GM06990 (cell line): ENCODE data around the gene SRRM1.
"Not testable (repeated sequence)": the region's sequence is repeated elsewhere in the genome, so short reads cannot be mapped to it uniquely, and the experiment has no call there.

ENCODE experiments used
- DNase-seq: peaks from one replicate; pipeline ENCODE4 v3.0.0-alpha.2; 2011; ENCODE audit not compliant: insufficient read length; ENCODE audit errors: extremely low read depth
- H3K27me3 ChIP-seq: replicated peaks from 2 replicates; pipeline ENCODE4 v1.6.0; 2011; ENCODE audit warnings: low read length; ENCODE audit not compliant: control insufficient read depth, insufficient read depth
- H3K36me3 ChIP-seq: 2 replicates; pipeline ENCODE4 v1.5.1; 2011; ENCODE audit warnings: low read length; ENCODE audit not compliant: control insufficient read depth, insufficient read depth
- H3K4me3 ChIP-seq: replicated peaks from 2 replicates; pipeline ENCODE4 v1.5.1; 2011; ENCODE audit warnings: low read depth, mild to moderate bottlenecking, control low read depth, low read length
- TF ChIP-seq, protein P1 (sequence below): IDR thresholded peaks from 2 replicates; pipeline ENCODE4 v1.5.1; 2011; ENCODE audit warnings: low read length, control low read depth, mild to moderate bottlenecking, inconsistent platforms; ENCODE audit not compliant: insufficient read depth, poor library complexity, severe bottlenecking

The SRRM1 gene

DNA sequence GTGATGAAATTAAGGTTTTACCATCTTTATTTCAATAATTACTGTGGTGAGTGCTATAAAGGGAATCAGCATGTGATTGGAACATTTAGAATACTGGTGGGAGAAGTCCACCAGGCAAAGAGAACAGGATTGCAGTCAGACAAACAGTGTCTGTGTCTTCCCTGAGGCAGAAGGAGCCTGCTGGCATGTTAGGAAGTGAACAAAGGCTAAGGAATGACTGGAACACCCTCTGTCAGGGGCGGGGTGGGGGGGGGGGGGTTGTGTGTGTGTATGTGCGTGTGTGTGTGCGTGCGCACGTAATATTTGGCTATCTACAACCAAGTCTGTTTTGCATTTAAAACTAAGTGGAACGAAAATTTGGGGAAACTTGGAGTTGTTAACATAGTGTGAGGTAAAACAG lies 30.2 kb downstream of the SRRM1 start:
- no peak overlapping the region for H3K4me3 ChIP-seq
- H3K36me3 ChIP-seq, result peaks cover 11% of the 10 kb centered on the region
- TF ChIP-seq, protein P1, sequence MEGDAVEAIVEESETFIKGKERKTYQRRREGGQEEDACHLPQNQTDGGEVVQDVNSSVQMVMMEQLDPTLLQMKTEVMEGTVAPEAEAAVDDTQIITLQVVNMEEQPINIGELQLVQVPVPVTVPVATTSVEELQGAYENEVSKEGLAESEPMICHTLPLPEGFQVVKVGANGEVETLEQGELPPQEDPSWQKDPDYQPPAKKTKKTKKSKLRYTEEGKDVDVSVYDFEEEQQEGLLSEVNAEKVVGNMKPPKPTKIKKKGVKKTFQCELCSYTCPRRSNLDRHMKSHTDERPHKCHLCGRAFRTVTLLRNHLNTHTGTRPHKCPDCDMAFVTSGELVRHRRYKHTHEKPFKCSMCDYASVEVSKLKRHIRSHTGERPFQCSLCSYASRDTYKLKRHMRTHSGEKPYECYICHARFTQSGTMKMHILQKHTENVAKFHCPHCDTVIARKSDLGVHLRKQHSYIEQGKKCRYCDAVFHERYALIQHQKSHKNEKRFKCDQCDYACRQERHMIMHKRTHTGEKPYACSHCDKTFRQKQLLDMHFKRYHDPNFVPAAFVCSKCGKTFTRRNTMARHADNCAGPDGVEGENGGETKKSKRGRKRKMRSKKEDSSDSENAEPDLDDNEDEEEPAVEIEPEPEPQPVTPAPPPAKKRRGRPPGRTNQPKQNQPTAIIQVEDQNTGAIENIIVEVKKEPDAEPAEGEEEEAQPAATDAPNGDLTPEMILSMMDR, result no peak
- no peak for DNase-seq
- no peaks in the 10 kb centered on the region for H3K27me3 ChIP-seq

DNA sequence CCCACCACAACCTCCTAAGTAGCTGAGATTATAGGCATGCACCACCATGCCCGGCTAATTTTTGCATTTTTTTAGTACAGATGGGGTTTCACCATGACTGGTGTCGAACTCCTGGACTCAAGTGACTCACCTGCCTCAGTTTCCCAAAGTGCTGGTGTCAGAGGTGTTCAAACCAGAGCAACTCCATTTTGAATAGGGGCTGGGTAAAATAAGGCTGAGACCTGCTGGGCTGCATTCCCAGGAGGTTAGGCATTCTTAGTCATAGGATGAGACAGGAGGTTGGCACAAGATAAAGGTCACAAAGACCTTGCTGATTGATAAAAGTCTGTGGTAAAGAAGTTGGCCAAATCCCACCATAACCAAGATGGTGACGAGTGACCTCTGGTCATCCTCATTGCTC lies 35.3 kb downstream of the SRRM1 start:
- H3K36me3 ChIP-seq, H3K27me3 ChIP-seq, H3K4me3 ChIP-seq, DNase-seq: not testable (repeated sequence)

DNA sequence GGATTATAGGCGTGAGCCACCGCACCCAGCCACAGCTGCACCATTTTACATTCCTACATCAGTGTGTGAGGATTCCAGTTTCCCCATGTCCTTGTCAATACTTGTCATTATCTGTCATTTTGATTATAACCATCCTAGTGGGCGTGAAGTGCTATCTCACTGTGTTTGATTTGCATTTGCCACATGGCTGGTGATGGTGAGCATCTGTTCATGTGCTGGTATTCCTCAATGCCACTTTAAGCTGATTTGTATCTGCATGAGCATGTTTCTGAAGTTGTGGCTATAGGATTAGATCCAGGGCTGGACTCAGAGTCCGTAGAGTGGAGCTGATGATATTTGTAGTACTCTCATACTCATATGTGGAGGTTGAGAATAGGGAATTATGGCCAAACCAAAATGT lies 36.6 kb downstream of the SRRM1 start:
- peaks cover 1% of the 10 kb centered on the region for H3K36me3 ChIP-seq
- TF ChIP-seq, protein P1, result no peak
- no peak for DNase-seq
- H3K27me3 ChIP-seq, result no peaks in the 10 kb centered on the region
- no peak overlapping the region for H3K4me3 ChIP-seq

DNA sequence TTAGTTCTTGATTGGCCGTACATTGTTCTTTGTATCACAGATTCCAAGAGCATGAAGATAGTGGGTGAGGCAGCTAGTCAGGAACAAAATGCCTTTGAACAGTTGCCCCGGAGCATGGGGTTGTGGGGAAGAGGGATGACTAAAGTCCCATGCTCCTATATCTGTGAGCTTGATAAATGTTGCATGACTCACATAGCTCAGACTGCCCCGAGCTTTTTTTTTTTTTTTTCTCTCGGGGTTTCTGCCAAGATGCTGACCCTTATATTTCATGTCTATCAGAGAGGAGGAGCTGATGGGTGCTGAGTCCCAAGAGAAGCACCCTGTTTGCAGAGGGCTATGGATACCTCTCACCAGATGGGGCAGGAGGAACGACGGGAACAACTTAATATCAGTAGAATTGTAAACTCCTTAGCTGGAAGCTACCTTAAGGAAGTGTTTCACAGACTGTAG lies 40.6 kb downstream of the SRRM1 start:
- H3K36me3 ChIP-seq, result no peaks in the 10 kb centered on the region
- TF ChIP-seq, protein P1, result no peak
- DNase-seq, result no peak
- no peak overlapping the region for H3K4me3 ChIP-seq
- no peaks in the 10 kb centered on the region for H3K27me3 ChIP-seq

DNA sequence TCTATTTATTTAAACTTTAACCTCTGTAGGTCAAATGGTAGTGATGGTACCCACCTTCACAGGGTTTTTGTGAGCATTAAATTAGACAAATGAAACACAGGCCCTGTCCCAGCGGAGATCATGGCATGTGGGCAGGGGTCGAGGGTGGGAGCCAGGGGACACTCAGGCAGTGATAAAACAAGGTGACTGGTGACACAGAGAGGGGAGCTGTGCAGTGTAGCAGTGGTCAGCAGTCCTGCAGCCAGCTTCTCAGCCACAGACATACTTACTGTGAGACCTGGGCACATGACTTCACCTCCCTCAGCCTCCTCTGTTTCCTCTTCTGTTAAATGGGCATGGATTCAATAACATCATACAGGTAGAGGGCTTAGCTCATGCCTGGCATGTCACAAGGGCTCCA lies 44.9 kb downstream of the SRRM1 start:
- Histone ChIP-seq H3K4me3 (no peak overlapping the region), H3K27me3 (no peaks in the 10 kb centered on the region), H3K36me3 (no peaks in the 10 kb centered on the region)
- TF ChIP-seq, protein P1, result no peak
- no peak for DNase-seq

DNA sequence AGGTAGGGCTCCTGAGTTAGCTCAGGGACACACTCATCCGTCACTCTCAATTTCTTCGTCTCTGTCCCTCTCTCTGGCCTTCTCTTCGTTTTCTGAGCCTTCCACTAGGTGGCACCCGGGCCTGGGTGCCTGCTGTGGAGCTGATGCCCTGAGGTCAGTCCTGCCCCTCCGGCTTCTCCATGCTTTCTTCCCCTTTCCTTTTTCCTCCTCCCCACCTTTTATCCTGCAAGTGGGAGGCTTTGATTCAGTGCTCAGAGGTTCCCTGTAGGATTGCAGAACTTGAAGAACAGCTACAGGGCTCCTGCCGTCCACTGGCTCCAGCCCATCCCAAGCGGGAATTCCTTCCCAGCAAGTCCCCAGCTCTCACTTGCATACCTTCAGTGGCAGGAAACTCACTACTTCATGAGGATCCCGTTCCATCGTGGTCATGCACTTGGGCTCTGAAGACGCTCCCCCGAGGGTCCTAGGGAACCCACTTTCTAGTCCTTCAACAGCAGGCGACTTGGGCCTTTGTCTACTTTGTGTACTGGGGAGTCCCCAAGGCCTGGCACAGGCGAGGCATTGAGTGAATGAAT lies 45.6 kb downstream of the SRRM1 start:
- Histone ChIP-seq H3K27me3 (no peaks in the 10 kb centered on the region), H3K36me3 (no peaks in the 10 kb centered on the region), H3K4me3 (no peak overlapping the region)
- TF ChIP-seq, protein P1, result peak; percentile 90
- no peak for DNase-seq
